SW480 (cell line): ENCODE measurements around the gene LMBR1.
"Not testable (repeated sequence)": the region's sequence is repeated elsewhere in the genome, so short reads cannot be mapped to it uniquely, and the experiment has no call there.

Experiments used
- DNase-seq: peaks from one replicate; pipeline ENCODE4 v3.0.0-alpha.2; 2016; ENCODE audit warnings: low spot score

Gene LMBR1

DNA sequence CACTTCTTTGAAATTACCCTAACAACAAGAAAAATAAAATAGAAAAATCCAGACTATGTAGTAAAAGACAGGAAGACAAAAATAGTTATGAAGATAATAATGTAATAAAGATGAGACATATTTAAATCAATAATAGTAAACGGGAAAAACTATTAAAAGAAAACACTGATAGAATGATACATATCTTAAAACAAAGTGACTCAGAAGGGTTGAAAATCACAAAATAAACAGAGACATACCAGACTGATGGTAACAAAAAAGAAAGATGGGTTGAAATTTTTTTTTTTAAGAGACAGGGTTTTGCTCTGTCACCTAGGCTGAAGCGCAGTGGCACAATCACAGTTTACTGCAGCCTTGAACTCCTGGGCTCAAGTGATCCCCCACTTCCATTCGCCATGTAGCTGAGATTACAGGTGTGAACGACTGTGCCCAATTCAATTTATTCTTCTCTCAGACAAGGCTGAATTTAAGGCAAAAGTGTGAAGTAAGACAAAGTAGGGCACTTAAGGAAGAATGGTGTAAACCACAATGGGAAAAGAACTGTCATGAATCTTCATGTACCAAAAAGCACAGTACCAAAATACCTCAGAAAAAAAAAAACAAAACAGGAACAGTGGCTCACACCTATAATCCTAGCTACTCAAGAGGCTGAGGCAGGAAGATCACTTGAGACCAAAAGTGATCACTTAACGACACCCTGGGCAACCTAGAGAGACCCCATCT is 47.4 kb downstream of the LMBR1 start:
- DNase-seq, result no peak

DNA sequence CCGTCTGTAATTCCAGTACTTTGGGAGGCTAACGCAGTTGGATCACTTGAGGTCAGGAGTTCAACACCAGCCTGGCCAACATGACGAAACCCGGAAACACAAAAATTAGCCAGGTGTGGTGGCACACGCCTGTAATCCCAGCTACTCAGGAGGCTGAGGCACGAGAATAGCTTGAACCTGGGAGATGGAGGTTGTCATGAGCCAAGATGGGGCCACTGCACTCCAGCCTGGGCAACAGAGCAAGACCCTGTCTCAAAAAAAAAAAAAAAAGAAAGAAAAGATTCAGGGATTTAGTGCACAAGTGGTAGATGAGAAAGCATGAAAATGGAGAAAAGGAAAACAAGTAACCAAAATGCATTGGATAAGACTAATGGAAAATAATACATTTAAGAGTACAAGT is 49.4 kb downstream of the LMBR1 start:
- DNase-seq, result not testable (repeated sequence)

DNA sequence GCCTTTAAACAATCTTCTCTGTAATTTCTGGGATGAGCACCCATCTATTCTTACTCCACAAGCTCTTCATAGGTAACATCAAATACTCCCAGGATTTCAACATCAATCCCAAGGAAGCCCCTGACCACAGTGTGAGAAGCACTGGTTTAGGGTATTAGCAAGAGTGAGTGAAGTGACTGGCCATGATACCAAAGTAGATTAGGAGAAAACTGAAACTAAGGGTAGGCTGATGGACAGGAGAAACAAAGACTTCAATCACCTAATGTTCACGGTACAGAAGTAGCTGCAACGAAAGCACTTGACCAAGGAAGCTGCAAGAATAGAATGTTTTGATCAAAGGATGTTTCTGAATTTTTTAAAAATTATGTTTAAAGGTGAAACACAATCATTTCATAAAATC is 49.8 kb downstream of the LMBR1 start:
- no peak for DNase-seq

DNA sequence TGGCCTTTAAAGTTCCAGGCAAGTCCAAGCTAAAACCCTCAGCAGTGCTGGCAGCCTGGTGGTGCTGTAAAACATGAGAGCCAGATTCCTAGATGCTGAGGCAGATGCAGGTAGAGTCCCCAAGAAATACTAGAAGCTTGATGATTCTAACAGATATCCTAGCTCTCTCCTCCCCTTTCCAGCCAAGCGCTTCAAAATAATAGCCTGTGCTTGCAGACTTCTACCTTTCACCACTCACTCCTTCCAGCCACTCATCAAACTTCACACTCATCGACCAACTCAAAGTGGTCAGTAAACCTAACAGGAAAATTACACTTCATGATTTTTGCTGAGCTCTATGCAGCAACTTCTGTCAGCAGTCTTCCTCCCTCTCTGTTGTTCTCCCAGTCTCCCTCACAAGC is 50.2 kb downstream of the LMBR1 start:
- no peak for DNase-seq

DNA sequence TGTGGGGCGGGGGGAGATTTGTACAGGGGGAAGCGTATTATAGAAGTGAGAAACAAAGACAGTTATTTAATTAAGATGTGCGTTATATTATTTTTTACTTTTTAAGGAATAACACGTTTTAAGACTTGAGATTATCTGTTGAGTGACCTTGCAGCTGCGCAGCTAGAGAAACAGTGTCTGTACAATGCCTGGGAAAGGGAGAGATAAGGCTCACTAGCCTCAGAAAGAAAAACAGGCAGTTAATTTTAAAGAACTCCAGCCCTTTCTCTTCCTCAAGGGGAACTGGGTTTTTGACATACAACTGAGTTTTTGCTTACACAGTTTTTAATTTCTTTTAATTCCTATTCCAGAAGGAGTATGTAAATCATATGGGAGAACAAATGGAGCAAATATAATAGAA is 50.7 kb downstream of the LMBR1 start:
- no peak for DNase-seq

DNA sequence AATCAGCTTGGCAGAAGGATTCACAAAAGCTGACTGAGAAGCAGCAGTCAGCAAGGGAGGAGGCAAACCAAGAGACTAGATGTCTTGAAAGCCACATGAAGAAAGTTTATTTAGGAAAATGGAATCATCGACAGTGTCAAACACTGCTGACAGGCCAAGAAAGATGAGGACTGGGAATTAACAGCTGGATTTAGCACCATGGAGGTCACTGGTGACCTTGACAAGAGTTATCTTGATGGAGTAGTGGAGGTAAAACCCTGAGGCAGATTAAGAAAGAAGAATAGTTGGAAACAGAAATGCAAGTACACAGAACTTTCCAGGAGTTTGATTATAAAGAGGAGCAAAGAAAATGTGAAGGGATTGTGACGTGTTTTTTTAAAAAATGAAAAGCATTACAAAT is 51.5 kb downstream of the LMBR1 start:
- DNase-seq, result no peak

DNA sequence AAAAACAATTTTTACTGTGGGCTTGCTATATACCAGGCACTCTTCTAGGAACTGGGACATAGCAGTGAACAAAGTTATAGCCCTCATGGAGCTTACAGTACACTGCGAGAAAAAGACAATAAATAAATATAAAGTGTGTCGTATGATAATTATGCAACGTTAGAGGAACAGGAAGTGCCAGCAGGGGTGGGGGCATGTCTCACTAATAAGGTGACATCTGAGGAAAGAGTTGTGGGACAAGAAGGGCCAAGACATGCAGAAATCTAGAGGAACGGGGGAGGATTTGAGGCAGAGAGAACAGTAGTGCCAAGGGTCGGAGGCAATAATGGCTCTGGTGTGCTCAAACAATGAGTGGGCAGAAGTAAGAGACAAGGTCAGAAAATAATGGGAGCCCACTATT is 52.8 kb downstream of the LMBR1 start:
- no peak for DNase-seq

DNA sequence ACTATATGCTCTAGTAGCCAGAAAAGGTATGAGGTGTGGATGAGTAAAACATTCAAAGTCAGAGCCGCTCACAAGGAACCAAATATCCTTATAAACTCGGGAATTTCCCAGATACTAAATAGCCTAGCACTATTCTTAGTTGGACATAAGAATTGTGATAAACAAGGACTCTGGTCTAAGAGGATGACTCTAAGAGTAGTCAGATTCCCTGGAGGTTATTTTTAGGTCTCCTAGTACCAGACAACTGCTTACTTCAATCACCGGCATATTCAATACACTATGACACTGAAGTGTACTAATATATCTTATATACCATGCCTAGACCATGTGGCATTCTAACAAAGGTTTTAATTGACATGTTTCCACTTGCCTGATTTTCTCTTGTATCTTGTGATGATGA is 56.5 kb downstream of the LMBR1 start:
- DNase-seq, result no peak

DNA sequence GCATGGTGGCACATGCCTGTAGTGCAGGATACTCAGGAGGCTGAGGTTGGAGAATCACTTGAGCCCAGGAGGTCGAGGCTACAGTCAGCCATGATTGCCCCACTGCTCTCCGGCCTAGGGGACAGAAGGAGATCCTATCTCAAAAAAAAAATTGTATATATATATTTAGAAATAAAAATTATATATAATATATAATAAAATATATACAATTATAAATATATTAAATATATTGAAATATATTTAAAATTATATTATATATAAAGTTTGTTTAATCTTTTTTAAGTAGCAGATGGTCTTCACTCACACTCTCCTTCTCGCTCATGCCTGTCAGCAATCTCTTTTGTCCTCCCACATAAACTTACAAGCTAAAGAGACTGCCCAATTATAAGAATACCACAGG is 58.5 kb downstream of the LMBR1 start:
- no peak for DNase-seq

DNA sequence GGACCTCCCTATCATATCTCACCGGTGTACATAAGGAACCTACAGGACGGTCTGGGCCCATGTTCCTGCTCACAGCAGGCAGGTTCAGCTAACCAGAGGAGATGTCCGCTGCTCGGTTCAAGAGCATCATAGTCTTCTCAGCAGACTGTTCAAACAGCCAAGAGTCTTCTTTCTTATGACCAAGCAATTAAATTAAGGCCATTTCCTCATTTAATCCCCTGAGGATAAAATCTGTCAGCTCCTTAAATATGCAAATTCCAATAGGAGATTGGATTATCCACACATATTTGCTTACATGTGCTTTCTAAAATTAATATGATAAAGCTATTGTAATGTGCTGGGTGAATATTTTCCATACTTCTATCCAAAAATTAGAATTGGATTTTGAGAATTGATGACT is 59.7 kb downstream of the LMBR1 start:
- DNase-seq, result no peak

DNA sequence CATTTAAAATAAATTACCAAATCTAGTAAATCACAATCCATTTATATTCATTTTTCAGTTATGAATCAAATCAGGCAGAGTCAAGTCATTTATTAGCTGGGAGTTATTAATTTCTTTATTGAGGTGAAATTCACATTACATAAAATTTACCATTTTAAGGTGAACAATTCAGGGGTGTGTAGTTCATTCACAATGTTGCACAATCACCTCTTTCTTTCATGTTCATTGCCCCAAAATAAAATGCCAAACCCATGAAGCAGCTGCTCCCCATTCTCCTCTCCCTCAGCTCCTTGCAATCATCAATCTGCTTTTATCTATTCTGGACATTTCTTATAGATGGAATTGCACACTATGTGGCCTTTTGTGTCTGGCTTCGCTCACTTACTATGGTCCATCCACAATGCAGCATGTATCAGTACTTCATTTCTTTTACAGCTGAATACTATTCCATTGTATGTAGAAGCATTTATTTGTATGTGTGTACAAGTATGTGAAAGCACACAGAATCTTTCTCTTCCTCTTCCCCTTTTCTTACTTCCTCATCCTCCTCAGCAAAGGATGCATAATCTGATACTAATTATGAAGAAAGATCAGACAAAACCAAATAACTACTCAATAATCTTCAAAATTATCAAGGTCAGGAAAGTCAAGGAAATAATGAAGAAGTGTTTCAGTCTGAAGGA is 60.6 kb downstream of the LMBR1 start:
- no peak for DNase-seq

DNA sequence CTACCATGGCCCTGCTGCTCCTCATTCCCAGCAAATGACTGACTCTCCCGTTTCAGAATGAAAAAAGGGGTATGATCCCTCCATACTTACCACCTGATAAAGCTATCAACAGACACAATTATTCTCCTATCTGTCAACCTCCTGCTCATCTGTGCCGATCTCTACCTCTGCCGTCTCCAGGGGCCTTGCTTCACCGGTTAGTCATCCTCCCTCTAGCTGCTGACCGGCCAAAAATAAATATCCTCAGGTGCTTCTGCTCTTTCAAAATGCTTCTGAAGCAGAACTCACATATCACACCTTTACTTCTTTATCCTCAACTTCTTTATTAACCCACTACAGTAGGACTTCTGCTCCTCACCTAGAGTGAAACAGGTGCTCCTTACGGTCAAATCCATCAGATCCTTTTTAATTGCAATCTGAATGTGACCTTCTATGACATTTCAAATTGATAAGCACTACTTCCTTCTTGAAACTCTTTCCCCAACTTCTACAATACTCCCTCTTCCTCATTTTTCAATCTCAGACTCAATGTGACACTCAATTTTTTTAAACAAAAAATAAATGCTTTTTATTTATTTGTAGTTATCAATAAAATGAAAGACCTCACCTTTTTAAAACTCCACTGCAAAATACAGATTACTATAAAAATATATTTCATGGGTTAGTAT is 63.2 kb downstream of the LMBR1 start:
- DNase-seq, result no peak

DNA sequence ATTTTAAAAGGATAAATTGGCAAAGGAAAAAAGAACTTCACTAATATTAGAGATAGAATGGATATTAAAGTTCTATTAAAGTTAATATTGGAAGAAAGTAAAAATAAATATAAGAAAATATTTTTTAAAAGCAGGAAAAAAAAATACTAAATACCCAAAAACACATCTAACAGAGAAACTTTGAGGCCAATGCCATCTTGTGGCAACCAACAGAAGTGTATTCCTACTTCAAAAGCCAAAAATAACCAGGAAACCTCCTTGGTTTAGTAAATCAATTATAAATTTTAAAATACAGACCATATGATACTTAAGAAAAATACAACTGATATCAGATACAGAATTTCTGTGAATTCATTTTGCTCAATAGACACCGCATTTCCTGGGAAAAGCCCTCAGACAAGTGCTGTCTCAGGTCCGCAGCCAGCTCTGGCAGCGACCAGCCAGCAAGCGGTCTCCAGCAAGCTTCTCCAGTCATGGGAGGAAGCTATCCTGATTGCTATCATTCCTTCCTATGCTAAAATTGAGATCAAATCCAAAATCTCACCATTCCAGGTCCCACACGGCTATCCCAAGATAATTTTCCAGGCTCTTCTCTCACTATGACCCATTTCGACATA is 65.3 kb downstream of the LMBR1 start:
- no peak for DNase-seq

DNA sequence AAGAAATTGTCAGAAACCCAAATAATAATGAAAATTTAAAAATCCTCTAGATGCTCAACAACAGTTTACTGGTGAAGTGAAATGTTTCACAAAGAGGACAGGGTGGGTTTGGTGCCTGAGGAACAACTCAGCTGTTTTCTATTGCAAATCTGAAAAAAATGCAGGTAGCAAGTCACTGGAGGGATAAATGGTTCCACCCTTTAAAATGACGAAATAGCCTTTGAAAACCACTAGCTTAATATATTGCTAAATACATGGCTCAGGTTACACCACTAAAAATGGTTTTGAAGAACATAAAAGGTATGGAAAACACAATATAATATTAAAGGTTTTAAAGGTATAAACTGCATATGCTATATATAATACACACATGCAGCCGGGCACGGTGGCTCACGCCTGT is 69.5 kb downstream of the LMBR1 start:
- DNase-seq, result peak; percentile 25

DNA sequence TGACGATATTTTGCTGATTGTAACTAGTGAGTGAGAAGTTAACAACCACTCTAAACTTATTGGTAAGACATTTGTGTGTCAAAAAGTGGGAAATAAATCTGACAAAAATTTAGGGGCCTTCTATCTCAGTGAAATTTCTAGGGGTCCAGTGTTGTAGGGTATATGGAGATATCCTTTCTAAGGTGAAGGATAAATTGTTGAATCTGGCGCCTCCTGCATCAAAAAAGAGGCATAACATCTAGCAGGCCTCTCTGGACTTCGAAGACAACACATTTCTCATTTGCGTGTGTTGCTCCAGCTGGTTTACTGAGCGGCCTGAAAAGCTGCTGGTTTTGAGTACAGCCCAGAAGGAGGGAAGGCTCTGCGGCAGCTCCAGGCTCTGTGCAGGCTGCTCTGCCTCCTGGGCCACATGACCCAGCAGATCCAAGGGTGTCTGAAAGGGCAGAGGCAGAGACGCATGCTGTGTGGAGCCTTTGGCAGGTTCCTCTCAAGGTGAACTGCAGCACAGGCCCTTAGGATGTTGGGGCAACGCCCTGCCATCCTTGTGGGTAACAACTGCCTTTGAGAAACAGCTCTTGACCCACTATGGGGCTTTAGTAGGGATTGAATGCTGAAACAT is 72.4 kb downstream of the LMBR1 start:
- no peak for DNase-seq

DNA sequence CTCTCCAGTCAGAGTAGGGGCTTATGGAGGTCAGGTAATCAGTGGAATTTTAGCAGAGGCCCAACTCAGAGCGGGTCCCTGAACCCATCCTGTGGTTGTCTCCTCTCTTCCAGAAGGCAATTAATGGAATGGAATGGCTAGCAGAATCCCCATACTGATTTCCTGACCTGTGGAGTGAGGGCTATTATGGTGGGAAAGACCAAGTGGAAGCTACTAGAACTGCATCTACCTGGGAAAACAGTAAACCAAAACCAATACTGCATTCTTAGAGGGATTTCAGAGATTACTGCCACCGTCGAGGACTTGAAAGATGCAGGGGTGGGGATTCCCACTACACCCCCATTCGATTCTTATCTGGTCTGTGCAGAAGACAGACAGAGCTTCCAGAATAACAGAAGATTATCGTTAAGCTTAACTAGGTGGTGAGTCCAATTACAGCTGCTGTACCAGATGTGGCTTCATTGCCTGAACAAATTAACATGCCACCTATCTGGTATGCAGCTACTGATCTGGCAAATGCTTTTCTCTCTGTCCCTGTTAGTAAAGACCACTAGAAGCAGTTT is 73.2 kb downstream of the LMBR1 start:
- no peak for DNase-seq

DNA sequence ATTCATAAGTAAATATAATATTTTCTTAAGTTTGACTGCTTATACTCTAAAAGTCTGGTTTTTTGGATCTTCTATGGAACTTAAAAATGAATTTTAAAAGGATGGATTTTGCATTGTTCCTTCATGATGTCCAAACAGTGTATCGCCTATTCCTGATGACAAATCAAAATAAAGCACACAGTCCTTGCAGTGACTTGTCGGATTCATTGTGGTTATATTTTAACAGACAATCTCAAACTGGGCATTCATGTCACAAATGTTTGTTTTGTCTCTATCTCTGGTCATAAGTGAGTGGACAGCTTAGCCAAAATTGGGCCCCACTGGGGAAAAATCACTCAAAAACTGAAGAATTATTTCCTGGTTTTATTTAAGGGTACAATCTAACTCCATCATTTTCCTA is 74.8 kb downstream of the LMBR1 start:
- DNase-seq, result no peak

DNA sequence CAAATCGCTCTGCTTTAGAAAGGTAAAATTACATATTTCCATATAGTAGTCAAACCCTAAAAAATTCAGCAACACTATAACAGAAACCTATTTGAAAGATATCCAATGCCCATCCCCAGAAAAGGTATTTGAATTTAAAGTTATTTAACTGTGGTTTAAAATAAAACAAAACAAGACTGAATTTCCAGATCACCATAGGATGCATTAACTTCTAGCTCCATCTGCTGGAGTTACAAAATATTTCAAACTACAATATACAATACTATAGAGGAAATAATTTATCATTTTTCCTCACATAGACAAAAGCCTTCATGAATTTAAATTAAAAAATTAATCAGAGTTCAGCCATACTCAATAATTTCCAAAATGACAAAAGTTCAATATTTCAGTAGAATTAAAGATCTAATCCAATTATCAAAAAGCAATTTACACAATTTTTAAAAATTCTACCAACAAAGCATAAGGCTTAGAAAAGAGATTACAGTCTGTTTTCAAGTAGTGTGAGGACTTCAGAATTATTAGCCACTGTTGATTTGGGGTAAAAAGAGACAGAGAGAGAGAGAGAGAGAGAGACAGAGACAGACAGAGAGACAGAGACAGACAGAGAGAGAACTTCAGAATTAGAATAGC is 75.9 kb downstream of the LMBR1 start:
- peak; percentile 14 for DNase-seq

DNA sequence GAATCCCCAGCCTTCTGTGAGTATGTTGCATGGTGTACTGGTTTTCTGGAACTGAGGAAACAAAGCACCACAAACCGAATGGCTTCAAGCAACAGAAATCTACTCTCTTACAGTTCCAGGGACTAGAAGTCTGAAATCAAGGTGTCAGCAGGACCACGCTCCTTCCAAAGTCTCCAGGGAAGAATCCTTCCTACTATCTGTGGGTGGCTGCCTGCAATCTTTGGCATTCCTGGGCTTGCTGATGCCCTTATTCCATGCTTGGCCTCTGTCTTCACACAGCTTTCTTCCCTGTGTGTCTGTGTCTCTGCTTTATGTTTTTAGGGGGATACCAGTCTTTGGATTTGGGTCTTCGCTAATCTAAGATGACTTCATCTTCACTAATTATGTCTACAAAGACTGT is 81.3 kb downstream of the LMBR1 start:
- DNase-seq, result no peak

DNA sequence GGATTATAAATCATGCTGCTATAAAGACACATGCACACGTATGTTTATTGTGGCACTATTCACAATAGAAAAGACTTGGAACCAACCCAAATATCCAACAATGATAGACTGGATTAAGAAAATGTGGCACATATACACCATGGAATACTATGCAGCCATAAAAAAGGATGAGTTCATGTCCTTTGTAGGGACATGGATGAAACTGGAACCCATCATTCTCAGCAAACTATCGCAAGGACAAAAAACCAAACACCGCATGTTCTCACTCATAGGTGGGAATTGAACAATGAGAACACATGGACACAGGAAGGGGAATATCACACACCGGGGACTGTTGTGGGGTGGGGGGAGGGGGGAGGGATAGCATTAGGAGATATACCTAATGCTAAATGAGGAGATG is 89.3 kb downstream of the LMBR1 start:
- not testable (repeated sequence) for DNase-seq

DNA sequence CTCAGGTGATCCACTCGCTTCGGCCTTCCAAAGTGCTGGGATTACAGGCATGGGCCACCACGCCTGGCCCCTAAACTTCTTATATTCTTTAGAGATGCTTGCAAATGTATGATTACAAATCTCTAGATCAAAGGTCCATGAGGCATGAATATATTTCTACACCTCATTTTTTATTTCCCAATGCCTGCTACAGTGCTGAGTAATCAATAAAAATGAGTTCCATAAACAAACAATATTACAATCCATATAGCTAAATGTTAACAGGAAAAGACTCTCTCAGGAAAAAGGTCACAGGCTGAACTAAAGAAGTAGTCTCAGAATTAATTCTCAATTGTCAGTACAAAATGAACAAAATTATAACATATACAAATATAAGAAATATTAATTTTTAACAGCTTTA is 90.8 kb downstream of the LMBR1 start:
- DNase-seq, result no peak

DNA sequence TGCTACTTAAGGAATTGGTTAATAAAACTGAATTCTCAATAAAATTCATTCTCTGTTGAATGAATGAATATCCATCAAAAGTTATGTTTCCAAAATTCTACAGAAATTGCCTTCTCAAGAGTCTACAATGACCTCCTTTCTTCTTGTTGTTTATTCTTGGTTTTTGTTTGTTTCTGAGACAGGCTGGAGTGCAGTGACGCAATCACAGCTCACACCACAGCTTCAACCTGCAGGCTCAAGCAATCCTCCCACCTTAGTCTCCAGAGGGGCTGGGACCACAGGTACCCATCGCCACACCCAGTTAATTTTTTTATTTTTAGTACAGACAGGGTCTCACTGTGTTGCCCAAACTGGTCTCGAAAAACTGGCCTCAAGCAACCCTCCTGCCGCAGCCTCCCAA is 97.6 kb downstream of the LMBR1 start:
- DNase-seq, result no peak
